KBM-7 (cell line): ENCODE results near the gene AKAP9.
"Not testable (repeated sequence)": the region's sequence is repeated elsewhere in the genome, so short reads cannot be mapped to it uniquely, and the experiment has no call there.

Source experiments
- DNase-seq: peaks from one replicate; pipeline ENCODE4 v3.0.0-alpha.2; 2015
- in situ Hi-C: fragments of 300-500 bp; cut with MboI; formaldehyde crosslinking; loops from 2 replicates; pipeline ENCODE4 v1.14.3; 2020; ENCODE audit warnings: low sequenced_read_pairs, low pct_unique_long_range_greater_than_20kb, mixed read lengths

The AKAP9 gene

DNA sequence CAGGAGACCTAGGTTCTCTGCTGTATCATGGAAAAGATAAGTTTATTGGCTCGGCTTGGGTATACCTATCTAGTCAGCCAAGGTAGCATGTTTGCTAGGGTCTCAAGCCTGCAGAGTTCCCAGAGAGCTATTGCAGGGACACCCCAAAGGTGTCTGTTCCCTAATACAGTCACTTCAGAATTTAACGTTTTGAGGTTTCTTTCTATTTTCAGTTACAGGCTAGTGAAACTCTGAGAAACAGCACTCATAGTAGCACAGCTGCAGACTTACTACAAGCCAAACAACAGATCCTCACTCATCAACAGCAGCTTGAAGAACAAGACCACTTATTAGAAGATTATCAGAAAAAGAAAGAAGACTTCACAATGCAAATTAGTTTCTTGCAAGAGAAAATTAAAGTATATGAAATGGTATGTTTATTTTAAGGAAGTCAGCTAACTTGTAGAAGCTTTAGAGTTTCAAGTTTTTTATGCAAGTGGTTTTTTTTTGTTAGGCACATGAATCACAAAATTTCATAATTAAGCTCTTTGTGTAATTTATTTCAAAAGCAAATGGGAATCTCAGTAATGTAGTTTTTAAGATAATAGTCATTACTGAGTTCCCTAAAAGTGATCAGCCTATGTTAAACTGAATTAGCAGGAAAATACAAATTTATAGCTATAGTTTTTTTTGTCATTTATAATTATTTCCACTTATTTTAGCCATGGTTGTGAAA, 54.9 kb downstream of the AKAP9 start:
- no peak for DNase-seq
- in situ Hi-C loops: no loop called here

GRCh38 chr7:91999631-92000565, 59.2 kb downstream of the AKAP9 start:
- DNase-seq: no peak
- in situ Hi-C loops: no loop called here

GRCh38 chr7:92002720-92003119, 62.1 kb downstream of the AKAP9 start:
- in situ Hi-C loops: no loop called here
- no peak for DNase-seq

- no peak for DNase-seq
- in situ Hi-C loops: no loop called here
Observed at GRCh38 chr7:92006046-92006445, 65.4 kb downstream of the AKAP9 start.

GRCh38 chr7:92010215-92010614, 69.6 kb downstream of the AKAP9 start:
- in situ Hi-C loops: no loop called here
- DNase-seq: no peak

GRCh38 chr7:92013611-92014010, 72.9 kb downstream of the AKAP9 start:
- in situ Hi-C loops: no loop called here
- DNase-seq: no peak

GRCh38 chr7:92020636-92021035, 80.0 kb downstream of the AKAP9 start:
- in situ Hi-C loops: no loop called here

DNA sequence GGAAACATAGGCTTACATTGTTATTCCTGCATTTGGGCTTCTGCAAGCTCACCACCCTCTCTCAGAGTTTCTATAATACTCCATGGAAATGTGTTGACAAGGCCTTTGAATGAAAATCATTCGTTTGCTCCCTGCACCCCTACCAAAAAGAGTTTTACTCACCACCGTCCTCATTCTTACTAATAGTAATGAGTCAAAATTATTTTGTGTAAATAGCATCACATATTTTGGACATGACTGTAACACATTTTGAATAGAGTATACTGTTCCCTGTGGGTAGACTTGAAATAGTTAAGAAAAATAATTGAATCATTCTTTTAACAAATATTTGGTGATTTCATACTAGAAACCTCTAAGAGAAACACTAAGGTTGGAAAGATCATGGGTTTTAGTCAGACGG, 84.6 kb downstream of the AKAP9 start:
- DNase-seq: no peak
- in situ Hi-C loops: no loop called here

More at GRCh38 chr7:92020636-92021035, 80.0 kb downstream of the AKAP9 start:
- DNase-seq: no peak

- DNase-seq, in situ Hi-C loops: not testable (repeated sequence)
Observed at GRCh38 chr7:92026635-92027034, 86.0 kb downstream of the AKAP9 start.

DNA sequence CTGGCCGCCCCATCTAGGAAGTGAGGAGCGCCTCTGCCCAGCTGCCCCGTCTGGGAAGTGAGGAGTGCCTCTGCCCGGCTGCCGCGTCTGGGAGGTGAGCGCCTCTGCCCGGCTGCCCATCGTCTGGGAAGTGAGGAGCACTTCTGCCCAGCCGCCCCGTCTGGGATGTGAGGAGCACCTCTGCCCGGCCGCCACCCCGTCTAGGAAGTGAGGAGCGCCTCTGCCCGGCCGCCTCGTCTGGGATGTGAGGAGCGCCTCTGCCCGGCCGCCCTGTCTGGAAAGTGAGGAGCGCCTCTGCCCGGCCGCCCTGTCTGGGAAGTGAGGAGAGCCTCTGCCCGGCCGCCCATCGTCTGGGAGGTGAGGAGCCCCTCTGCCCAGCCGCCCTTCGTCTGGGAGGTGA, 86.5 kb downstream of the AKAP9 start:
- in situ Hi-C loops: not testable (repeated sequence)

DNA sequence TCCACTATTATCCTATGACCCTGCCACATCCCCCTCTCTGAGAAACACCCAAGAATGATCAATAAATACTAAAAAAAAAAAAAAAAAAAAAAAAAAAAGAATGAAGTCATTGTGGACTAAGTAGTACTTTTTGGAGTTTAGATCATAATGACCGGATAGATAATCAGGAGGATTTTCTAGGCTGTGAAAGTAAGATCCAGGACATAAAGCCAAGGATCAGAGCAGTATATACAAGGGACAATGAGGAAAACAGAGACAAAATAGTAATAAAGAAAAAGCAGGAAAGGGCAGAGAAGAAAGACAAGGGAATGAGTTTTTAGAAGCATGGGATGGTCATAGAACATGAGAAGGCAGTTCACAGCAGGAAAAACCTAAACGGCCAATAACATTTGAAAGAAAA, 87.6 kb downstream of the AKAP9 start:
- in situ Hi-C loops: no loop called here
- no peak for DNase-seq

More for the DNA sequence above, 86.5 kb downstream of the AKAP9 start:
- DNase-seq: not testable (repeated sequence)

GRCh38 chr7:92028686-92029085, 88.0 kb downstream of the AKAP9 start:
- in situ Hi-C loops: no loop called here
- no peak for DNase-seq

DNA sequence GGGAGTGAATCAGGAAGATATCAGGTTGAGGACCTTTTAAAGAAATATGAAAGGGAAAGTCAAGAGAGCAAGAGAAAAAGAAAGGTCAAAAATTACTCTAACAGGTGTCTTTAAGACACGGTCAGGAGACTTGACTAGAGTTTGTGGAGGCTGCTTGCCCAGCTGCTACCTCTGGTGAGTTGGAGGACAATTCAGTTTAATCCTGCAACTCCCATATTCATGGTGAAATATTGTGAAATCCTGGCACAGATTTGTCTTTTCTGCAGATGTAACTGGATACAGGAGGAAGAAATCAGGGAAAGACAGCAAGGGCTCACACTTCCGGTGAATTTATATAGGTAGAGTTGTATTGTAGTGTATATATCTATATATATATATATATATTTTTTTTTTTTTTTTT, 93.5 kb downstream of the AKAP9 start:
- no peak for DNase-seq
- in situ Hi-C loops: no loop called here

GRCh38 chr7:92035576-92035975, 94.9 kb downstream of the AKAP9 start:
- in situ Hi-C loops: no loop called here
- DNase-seq: no peak

DNA sequence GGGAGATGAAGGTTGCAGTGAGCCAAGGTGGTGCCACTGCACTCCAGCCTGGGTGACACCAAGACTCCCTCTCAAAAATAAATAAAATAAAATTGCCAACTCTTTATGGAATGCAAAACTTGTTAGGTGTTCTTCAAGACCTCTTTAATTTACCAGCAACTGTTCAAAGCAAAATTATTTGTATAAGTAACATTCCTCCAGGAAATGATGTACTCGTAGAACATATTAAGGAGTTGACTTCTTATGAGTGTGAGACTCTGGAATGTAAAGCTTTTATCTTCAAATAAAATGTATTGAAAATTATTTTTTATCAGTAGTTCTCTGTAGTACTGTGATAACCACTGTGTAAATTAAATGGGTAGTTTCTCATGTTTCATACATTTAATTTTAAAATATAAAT, 99.2 kb downstream of the AKAP9 start:
- in situ Hi-C loops: no loop called here
- DNase-seq: no peak

DNA sequence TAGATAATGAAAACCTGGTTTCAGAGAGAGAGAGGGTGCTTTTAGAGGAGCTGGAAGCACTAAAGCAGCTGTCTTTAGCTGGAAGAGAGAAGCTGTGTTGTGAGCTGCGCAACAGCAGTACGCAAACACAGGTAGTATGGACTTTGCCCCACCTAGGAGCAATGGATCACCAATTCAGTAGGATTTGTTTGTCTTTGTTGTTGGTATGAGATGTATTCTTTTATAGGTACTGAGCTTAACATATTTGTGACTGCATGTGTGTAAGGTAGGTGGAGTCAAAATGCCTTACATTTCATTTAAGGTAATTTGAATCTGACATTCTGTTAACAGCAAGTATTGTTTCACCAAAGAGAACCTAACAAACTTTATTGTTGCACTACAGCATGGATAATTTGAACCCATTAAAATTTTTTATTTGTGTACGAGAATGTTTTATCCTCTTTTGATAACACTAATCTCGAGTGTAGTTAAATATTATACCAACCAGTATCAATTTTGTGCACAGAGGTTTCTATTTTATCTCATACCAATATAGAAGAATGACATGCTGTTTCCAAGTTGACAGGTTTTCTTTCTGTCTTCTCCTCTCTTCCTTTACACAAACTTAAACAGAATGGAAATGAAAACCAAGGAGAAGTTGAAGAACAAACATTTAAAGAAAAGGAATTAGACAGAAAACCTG, 101.5 kb downstream of the AKAP9 start:
- in situ Hi-C loops: no loop called here
- no peak for DNase-seq

DNA sequence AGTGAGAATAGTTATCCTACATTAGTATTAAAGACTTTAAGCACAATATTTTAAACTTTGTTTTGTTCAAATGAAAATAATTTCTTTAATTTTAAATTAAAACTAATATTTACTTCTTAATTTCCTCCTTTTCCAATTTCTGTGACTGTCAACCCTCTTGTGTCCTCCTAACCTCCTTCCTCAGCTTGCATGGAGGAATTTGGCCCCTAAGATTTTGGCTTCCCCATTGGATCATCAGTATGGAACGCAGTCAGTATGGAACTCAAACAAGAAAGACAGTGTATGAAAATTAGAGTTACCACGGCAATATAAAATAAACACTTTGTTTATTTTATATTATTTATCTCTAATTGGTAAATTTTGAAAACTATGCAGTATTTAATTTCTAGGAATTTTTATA, 102.4 kb downstream of the AKAP9 start:
- DNase-seq: no peak
- in situ Hi-C loops: no loop called here

GRCh38 chr7:92043637-92044036, 103.0 kb downstream of the AKAP9 start:
- peak; percentile 9 for DNase-seq
- in situ Hi-C loops: no loop called here

DNA sequence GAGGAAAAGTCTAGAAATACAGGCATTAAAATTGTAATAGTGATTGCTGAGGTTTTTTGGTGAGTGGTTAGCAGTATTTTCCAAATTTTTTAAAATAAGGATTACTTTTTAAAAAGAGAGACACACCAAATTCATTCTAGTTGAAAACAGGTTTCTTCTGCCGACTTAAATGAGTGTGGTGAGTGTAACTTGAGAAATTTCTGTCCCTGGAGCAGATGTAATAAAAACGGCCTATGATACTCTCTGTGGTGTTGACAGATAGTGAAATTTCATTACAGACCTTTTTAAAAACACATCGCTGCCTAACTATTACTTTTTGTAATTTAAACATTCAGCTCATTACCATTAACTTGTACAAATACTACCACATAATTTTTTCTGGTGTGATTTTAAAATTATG, 103.5 kb downstream of the AKAP9 start:
- in situ Hi-C loops: no loop called here
- no peak for DNase-seq

DNA sequence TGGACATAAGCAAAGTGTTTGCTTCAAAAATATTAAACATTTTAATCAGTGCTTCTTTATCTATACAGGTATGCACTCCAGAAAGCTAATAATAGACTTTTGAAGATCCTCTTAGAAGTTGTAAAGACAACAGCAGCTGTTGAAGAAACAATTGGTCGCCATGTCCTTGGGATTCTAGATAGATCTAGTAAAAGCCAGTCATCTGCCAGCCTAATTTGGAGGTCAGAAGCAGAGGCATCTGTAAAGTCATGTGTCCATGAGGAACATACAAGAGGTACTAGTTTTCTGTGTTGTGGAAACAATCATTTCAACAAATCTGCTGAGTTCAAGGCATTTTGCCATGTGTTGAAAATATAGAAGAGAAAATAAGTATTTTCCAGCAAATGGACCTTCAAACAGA, 104.3 kb downstream of the AKAP9 start:
- DNase-seq: no peak
- in situ Hi-C loops: no loop called here
